AG04450 (cell line): ENCODE data around the gene PHLDA2. TPM values are rescaled to one million over a fixed set of nuclear protein-coding genes. Genes with fewer than 3 reads are reported as not detected.

Experiments used
- CTCF ChIA-PET: fragments of 300-600, 350-600 bp; formaldehyde crosslinking; extraction: SDS; loops from one replicate; lab custom pipeline; 2022; ENCODE audit warnings: antibody characterized with exemption, inconsistent platforms; lab: Charles Lee
- POLR2A ChIA-PET: fragments of 350-600 bp; formaldehyde crosslinking; extraction: SDS; loops from one replicate; lab custom pipeline; 2021; ENCODE audit warnings: antibody characterized with exemption, inconsistent platforms; lab: Yijun Ruan, JAX
- DNase-seq: peaks from one replicate; pipeline ENCODE4 v3.0.0-alpha.2; 2011; ENCODE audit warnings: low read depth, low spot score
- H3K27ac ChIP-seq: one replicate; pipeline ENCODE4 v1.5.1; 2012; ENCODE audit warnings: low read depth, low read length, control low read depth
- H3K27me3 ChIP-seq: one replicate; pipeline ENCODE4 v1.6.0; 2012; ENCODE audit warnings: low read length; ENCODE audit not compliant: control insufficient read depth, insufficient read depth
- H3K4me3 ChIP-seq: 2 replicates; pipeline ENCODE4 v1.5.1; 2011; ENCODE audit warnings: mild to moderate bottlenecking, low read depth, low read length, control low read depth
- H3K9me3 ChIP-seq: 2 replicates; pipeline ENCODE4 v1.5.1; 2012; ENCODE audit warnings: low read length; ENCODE audit not compliant: control insufficient read depth, insufficient read depth
- CTCF ChIP-seq: IDR thresholded peaks from 2 replicates; pipeline ENCODE4 v1.5.1; 2011; ENCODE audit warnings: low read depth, low read length, control low read depth, inconsistent platforms
- polyA plus RNA-seq: library from polyadenylated mRNA; depleted of rRNA; stranded (reverse); fragments of >200 nt; gene quantifications from 2 replicates; pipeline ENCODE4 v1.2.3, GENCODE V29; 2011

Gene PHLDA2
- polyA plus RNA-seq, 1 experiment: 9.6 TPM

GRCh38 chr11:2914455-2915195, 14.6 kb downstream of the PHLDA2 start:
- Histone ChIP-seq H3K27me3 (no peaks in the 10 kb centered on the region), H3K4me3 (no peak overlapping the region), H3K9me3 (no peaks in the 10 kb centered on the region; the same call in 1 of the 2 replicates), H3K27ac (no peak overlapping the region)
- no peak for TF ChIP-seq CTCF
- ChIA-PET POLR2A (no interaction called here), CTCF (interaction anchor here (0.6 kb wide), 1 partner anchor 388 kb away, joined by 3 read pairs; no protein-coding TSS in a partner anchor)
- no peak for DNase-seq

GRCh38 chr11:2913776-2914175, 15.4 kb downstream of the PHLDA2 start:
- Histone ChIP-seq H3K27ac (no peak overlapping the region), H3K9me3 (no peaks in the 10 kb centered on the region; the same call in 1 of the 2 replicates), H3K4me3 (no peak overlapping the region), H3K27me3 (no peaks in the 10 kb centered on the region)
- no peak for TF ChIP-seq CTCF
- POLR2A ChIA-PET: interaction anchor here (1.2 kb wide), 1 partner anchor 15 kb away, joined by 9 read pairs; the partner anchor contains the start of gene PHLDA2
- CTCF ChIA-PET: interaction anchor here (0.8 to 1.0 kb wide), 2 partner anchors 22 to 381 kb away, joined by 4 to 5 read pairs; no protein-coding TSS in a partner anchor
- no peak for DNase-seq

GRCh38 chr11:2913019-2913431, 16.2 kb downstream of the PHLDA2 start:
- DNase-seq: no peak
- Histone ChIP-seq H3K27ac (no peak overlapping the region), H3K4me3 (no peak overlapping the region), H3K9me3 (no peaks in the 10 kb centered on the region; the same call in 1 of the 2 replicates), H3K27me3 (no peaks in the 10 kb centered on the region)
- TF ChIP-seq CTCF: 0 out of 2 replicates have a peak, but pooled peaks have one; percentile 13
- POLR2A ChIA-PET: interaction anchor here (0.6 to 1.2 kb wide), 2 partner anchors 11 to 16 kb away, joined by 5 to 9 read pairs; partner anchors contain the start of gene PHLDA2
- CTCF ChIA-PET: interaction anchor here (0.8 to 1.0 kb wide), 2 partner anchors 21 to 381 kb away, joined by 4 to 5 read pairs; no protein-coding TSS in a partner anchor

DNA sequence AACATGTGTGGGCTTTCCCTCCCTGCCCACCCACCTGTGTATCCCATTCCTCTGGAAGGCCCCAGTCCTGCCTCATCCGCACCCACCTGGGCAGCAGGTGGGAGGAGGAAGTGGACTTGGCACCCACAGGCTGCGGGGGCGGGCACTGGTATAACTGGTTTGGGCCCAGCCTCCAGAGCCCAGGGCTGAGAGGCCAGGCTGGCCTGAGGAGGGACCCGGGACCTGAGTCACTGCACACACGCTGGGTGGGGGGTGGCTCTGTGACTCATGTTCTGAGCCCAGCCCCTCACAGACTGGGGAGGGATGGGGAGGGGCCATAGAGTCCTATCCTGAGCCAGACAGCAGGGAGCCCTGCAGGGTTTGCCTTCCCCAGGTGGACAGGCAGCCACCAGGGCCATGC, 16.7 kb downstream of the PHLDA2 start:
- no peak for TF ChIP-seq CTCF
- H3K9me3 ChIP-seq: no peaks in the 10 kb centered on the region; the same call in 1 of the 2 replicates
- ChIA-PET CTCF (interaction anchor here (1.2 kb wide), 1 partner anchor 381 kb away, joined by 3 read pairs; no protein-coding TSS in a partner anchor), POLR2A (interaction anchor here (1.0 to 1.2 kb wide), 3 partner anchors 10 to 17 kb away, joined by 3 to 9 read pairs (median 5); partner anchors contain the start of gene PHLDA2)
- H3K4me3 ChIP-seq: no peak overlapping the region
- DNase-seq: no peak
- no peaks in the 10 kb centered on the region for H3K27me3 ChIP-seq
- peak overlapping the region; percentile 3 for H3K27ac ChIP-seq
